Occipital lobe (tissue), 2 donors: ENCODE data around the gene NUBPL. TPM values are rescaled to one million over a fixed set of nuclear protein-coding genes. Genes with fewer than 3 reads are reported as not detected.

Experiments
- DNase-seq: peaks from one replicate; lab custom pipeline; 2025; lab: John Stamatoyannopoulos, UW
- total RNA-seq: library from RNA; depleted of rRNA; stranded (reverse); fragments of >200 nt; gene quantifications from one replicate; pipeline ENCODE4 v1.2.3, GENCODE V29; 2014

The NUBPL gene, protein sequence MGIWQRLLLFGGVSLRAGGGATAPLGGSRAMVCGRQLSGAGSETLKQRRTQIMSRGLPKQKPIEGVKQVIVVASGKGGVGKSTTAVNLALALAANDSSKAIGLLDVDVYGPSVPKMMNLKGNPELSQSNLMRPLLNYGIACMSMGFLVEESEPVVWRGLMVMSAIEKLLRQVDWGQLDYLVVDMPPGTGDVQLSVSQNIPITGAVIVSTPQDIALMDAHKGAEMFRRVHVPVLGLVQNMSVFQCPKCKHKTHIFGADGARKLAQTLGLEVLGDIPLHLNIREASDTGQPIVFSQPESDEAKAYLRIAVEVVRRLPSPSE
- total RNA-seq: 17.0 TPM

- peak; percentile 90 for DNase-seq
These were observed at the start of gene NUBPL for GRCh38 chr14:31561155-31561846. TSS of gene NUBPL (plus strand) at chr14:31561404. CDS start at chr14:31561440, 36 bp downstream.

- no peak for DNase-seq
These were observed 34.1 kb upstream of the NUBPL start for GRCh38 chr14:31527087-31527486.

DNA sequence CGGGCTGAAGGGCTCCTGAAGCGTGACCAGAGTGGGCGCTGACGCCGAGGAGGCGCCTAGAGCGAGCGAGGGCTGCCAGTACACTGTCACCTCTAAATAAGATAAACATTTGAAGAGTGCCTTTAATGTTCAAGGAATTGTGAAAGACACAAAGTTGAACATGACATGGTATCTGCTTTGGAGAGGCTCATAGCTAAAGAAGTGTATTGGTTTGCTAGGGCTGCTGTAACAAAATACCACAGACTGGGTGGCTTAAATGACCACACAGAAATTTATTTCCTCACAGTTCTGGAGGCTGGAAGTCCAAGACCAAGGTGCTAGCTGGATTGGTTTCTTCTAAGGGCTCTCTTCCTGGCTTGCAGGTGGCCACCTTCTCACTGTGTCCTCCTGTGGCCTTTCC, 33.7 kb upstream of the NUBPL start:
- no peak for DNase-seq

DNA sequence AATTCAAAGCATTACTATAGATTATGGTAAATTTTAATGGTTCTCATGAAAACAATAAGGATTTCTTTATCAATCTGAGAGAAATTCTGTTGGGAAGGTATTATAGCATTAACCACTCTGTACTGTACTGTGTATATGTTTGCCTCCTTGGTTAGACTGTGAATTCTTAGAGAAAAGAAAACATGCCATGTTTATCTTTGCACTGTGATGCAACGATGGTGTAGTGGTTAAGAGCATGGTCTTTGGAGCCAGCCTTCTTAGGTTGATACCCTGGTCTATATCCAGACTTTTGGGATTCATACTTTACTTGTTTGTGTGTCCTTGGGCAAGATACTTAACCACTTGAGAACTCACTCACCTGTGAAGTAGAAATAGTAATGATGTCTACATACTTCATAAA, 32.2 kb upstream of the NUBPL start:
- no peak for DNase-seq

DNA sequence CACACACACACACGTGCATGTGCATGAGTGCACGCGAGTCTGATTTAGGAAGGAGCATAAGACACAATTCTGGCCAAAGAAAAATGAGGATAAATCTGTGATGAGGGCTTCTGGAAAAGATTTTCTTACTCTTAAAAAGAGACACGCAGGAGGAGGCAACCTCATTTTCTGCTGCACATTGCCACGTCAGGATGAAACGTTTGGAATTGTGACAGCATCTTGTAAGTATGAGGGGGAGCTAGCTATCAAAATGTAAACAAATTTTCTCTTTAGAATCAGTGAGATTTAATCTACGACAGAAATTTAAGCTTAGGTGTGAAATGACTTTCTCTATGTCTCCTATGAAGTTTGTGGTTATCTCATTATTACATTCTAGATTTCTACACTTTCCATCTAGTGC, 31.1 kb upstream of the NUBPL start:
- DNase-seq: no peak

- no peak for DNase-seq
These were observed 24.8 kb upstream of the NUBPL start for GRCh38 chr14:31536201-31536960.

GRCh38 chr14:31541702-31542101, 19.5 kb upstream of the NUBPL start:
- DNase-seq: no peak

DNA sequence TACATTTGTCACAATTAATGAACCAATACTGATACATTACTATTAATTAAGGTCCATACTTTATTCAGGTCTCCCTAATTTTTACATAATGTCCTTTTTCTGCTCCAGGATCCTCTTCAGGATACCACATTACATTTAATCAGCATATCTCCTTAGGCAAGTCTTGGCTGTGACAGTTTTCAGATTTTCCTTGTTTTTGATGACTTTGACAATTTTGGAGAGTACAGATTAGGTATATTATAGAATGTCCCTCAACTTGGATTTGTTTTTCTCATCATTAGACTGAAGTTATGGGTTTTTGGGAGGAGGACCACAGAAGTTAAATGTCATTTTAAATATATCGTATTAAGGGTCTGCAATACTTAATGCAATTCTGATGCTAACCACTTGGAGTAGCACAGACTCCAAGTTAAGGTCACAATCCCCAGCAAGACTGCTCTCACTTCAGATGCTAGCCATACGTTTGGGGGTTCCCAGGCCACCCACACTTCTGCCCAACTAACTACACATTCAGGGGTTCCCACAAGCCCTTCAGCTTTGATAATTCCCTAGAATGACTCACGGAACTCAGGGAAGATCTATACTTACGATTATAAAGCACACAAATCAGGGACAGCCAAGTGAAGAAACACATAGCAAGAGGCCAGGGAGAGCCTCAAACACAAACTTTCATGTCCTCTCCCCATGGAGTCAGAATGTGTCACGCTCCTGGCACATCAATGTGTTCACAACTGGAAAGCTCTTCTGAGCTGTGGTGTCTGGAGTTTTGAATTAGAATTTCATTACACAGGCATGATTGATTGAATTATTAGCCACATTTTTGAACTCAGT, 17.0 kb upstream of the NUBPL start:
- no peak for DNase-seq

DNA sequence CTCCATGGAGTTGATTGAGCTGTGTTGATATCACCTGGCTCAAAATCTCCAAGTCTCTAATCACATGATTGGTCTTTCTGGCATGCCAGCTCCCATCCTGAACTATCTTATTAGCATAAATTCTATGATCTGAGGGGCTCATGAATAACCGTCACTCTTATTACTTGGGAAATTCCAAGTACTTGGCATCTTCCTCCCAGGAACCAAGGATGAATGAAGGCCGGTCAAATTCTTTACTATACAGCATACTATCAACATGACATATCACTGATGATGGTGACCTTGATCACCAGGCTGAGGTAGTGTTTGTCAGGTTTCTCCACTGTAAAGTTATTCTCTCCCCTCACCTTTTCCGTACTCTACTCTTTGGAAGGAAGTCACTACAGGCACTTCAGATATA, 16.4 kb upstream of the NUBPL start:
- no peak for DNase-seq

DNA sequence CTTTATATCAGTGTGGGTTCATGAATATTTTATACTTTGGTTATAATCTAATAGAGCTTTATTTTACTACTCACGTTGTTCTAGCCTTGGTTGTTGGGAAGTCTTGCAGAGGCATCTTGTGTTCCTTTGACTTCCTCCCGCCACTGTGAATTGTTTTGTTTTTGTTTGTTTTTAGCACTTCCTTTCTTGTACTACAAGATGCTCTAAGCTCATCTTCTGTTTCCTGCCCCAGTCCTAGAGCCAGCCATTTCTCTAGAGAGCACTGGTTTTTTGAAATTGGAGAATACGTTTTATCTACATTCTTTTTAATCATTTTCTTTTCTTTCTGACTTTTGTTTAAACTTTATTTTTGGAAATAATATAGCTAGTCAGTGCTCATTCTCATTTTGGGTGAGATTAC, 15.9 kb upstream of the NUBPL start:
- DNase-seq: no peak

GRCh38 chr14:31549817-31550216, 11.4 kb upstream of the NUBPL start:
- DNase-seq: no peak

GRCh38 chr14:31550589-31550988, 10.6 kb upstream of the NUBPL start:
- DNase-seq: no peak

GRCh38 chr14:31556191-31556590, 5.0 kb upstream of the NUBPL start:
- DNase-seq: no peak

DNA sequence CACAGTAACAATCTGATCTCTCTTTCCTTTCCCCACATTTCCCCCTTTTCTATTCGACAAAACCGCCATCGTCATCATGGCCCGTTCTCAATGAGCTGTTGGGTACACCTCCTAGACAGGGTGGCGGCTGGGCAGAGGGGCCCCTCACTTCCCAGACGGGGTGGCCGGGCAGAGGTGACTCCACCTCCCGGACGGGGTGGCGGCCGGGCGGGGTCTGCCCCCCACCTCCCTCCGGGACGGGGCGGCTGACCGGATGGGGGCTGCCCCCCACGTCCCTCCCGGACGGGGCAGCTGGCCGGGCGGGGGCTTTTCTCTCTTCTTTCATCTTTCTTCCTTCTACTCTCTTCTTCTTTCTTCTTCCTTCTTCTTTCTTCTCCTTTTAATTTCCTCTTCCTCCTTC, 1.3 kb upstream of the NUBPL start:
- no peak for DNase-seq

GRCh38 chr14:31560759-31561154, 447 bp upstream of the NUBPL start:
- no peak for DNase-seq

GRCh38 chr14:31564194-31564593, 3.0 kb downstream of the NUBPL start:
- DNase-seq: no peak

GRCh38 chr14:31566456-31566855, 5.3 kb downstream of the NUBPL start:
- DNase-seq: no peak

DNA sequence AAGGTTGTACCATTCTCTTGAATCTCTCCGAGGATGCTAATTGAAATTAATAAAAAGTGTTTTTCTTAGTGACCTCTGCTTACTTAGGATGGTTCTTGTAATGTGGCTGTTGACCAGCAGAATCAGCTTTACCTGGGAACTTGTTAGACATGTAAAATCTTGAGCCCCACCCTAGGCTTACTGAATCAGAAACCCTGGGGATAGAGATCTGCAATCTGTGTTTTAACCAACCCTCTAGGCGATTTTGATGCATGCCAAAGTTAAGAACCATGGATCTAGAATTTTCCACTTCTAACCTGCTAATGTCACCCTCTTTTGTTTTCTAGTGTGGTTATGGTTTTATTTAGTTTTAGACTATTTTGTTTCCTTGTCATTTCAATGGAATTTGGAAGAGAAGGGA, 6.5 kb downstream of the NUBPL start:
- no peak for DNase-seq

DNA sequence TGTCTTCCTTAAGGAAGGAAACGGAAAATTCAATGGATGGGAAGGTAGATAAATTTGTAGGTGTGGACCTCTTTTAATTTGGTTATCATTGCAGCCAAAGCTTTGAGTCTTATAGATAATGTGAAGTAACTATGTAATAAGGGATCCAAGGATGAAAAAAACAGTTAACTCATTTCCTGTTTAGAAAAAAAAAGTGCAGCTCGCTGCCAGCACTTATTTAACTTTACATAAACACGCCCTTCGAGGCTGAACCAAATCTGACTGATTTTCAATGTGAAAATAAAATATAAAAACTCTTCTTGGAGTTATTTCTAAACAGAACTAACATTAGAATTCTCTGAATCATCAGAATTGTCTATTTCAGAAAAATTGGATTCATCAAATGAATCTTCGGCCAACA, 7.0 kb downstream of the NUBPL start:
- DNase-seq: no peak

- DNase-seq: no peak
These were observed 7.5 kb downstream of the NUBPL start for GRCh38 chr14:31568671-31569070.

DNA sequence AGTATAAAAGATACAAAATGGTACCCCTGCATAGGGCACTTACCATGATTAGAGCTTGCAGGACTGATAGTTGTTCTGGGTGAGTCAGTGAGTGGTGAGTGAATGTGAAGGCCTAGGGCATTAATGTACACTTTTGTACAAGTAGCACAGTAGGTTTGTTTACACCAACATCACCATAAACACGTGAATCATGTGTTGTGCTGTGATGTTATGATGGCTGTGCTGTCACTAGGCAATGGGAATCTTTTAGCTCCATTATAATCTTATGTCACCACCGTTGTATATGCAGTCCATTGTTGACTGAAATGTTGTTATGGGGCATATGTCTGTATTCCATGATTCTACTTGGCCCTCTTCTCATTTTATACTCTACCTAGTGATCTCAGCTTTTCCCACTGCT, 11.8 kb downstream of the NUBPL start:
- DNase-seq: no peak

DNA sequence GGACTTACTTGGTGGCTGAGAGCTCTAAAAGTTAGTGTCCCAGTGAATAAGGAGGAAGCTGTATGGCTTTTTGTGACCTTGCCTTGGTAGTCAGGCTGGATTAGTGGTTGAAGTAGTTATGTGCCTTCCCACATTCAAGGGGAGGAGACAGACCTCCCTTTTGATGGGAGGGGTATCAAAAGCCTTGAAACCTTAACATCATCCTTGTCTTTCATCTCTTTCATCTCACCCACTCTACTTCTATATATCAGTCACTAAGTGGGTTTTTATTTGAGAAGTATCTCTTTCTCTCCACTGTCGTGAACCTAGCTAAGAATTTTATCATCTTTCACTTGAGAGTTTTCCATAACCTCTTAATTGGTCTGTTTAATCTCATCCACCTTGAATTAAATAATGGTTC, 15.7 kb downstream of the NUBPL start:
- DNase-seq: no peak
